Measurements from ENCODE around the gene TMPRSS9.

The TMPRSS9 gene

DNA sequence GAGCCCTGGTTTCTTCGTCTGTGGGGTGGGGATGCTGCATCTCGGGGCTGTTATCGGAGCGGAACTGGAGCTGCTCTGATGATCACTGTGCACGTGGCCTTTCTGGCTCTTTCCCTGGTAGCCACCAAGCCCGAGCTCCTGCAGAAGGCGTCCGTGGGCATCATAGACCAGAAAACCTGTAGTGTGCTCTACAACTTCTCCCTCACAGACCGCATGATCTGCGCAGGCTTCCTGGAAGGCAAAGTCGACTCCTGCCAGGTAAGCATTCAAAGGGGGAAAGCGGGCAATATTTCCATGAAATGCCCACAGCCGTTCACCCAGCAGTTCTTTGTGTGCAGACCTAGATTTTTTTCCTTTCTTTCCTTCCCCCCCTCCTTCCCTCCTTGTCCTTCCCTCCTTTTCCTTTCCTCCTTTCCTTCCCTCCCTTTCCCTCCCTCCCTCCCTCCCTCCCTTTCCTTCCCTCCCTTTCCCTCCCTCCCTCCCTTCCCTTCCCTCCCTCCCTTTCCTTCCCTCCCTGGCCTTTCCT lies 57.9 kb downstream of the TMPRSS9 start:
- no peak for ATAC-seq
- TF ChIP-seq TOX (CRISPR knock-in tag; IDR thresholded peaks at IDR 0.05; ENCODE audit: borderline replicate concordance) = no peak

DNA sequence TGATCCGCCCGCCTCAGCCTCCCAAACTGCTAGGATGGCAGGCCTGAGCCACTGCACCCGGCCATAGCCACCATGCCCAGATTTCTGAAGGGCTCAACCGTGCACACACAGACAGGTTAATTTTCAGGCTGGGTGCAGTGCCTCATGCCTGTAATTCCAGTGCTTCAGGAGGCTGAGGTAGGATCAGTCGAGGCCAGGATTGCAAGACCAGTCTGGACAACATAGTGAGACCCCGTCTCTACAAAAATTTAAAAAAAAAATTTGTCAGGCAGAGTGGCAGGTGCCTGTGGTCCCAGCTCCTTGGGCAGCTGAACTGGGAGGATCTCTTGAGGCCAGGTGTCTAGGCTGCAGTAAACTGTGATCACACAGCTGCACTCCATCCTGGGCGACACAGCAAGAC lies 59.7 kb downstream of the TMPRSS9 start:
- ATAC-seq = no peak
- TF ChIP-seq, protein P1, sequence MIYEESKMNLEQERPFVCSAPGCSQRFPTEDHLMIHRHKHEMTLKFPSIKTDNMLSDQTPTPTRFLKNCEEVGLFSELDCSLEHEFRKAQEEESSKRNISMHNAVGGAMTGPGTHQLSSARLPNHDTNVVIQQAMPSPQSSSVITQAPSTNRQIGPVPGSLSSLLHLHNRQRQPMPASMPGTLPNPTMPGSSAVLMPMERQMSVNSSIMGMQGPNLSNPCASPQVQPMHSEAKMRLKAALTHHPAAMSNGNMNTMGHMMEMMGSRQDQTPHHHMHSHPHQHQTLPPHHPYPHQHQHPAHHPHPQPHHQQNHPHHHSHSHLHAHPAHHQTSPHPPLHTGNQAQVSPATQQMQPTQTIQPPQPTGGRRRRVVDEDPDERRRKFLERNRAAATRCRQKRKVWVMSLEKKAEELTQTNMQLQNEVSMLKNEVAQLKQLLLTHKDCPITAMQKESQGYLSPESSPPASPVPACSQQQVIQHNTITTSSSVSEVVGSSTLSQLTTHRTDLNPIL (CRISPR knock-in tag; IDR thresholded peaks at IDR 0.05; ENCODE audit: low read depth) = no peak
- TF ChIP-seq, protein P2, sequence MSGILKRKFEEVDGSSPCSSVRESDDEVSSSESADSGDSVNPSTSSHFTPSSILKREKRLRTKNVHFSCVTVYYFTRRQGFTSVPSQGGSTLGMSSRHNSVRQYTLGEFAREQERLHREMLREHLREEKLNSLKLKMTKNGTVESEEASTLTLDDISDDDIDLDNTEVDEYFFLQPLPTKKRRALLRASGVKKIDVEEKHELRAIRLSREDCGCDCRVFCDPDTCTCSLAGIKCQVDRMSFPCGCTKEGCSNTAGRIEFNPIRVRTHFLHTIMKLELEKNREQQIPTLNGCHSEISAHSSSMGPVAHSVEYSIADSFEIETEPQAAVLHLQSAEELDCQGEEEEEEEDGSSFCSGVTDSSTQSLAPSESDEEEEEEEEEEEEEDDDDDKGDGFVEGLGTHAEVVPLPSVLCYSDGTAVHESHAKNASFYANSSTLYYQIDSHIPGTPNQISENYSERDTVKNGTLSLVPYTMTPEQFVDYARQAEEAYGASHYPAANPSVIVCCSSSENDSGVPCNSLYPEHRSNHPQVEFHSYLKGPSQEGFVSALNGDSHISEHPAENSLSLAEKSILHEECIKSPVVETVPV (CRISPR knock-in tag; IDR thresholded peaks at IDR 0.05) = no peak
- no peak for TF ChIP-seq TCF4 (CRISPR knock-in tag; IDR thresholded peaks at IDR 0.05; ENCODE audit: borderline replicate concordance)
- no peak for TF ChIP-seq ZFP3 (CRISPR knock-in tag; IDR thresholded peaks at IDR 0.05)
- TF ChIP-seq PPARA (CRISPR knock-in tag; IDR thresholded peaks at IDR 0.05; ENCODE audit: borderline replicate concordance) = no peak
- no peak for TF ChIP-seq GLIS3 (CRISPR knock-in tag; IDR thresholded peaks at IDR 0.05)
- no peak for TF ChIP-seq CSDC2 (CRISPR knock-in tag; IDR thresholded peaks at IDR 0.05)

DNA sequence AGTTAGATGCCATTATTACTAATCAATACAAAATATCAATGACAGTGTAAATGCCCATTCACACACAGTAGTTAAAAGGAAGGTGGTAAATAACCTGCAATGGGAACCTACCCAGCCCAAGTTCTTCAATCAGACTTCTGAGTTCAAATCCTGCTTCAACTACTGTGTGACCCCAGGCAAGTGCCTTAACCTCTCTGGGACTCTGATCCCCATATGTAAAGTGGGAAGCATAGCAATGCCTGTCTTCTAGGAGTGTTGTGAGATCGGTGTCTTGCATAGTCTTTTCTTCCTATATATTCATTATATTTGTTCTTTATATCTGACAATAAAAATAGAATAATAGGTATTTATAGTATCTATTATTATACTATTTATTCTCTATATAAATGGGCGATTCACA lies 60.4 kb downstream of the TMPRSS9 start:
- ATAC-seq = no peak
- no peak for TF ChIP-seq RARB (CRISPR knock-in tag; IDR thresholded peaks at IDR 0.05)

DNA sequence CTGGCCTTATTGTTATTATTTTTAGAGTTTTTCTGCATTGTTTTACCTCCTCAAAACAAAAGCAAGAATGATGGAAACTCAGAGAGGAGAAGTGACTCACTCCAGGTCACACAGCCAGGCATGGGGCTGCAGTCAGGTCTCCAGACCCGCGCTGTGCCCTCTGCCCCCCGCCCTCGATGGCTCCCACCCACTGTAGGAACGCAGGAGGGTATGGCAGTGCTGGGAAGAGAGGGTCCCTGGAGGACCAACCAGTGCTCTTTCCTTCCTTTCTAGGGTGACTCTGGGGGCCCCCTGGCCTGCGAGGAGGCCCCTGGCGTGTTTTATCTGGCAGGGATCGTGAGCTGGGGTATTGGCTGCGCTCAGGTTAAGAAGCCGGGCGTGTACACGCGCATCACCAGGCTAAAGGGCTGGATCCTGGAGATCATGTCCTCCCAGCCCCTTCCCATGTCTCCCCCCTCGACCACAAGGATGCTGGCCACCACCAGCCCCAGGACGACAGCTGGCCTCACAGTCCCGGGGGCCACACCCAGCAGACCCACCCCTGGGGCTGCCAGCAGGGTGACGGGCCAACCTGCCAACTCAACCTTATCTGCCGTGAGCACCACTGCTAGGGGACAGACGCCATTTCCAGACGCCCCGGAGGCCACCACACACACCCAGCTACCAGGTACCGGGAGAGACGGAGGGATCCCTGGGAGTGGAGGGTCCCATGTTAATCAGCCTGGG lies 61.7 kb downstream of the TMPRSS9 start:
- no peak for ATAC-seq

DNA sequence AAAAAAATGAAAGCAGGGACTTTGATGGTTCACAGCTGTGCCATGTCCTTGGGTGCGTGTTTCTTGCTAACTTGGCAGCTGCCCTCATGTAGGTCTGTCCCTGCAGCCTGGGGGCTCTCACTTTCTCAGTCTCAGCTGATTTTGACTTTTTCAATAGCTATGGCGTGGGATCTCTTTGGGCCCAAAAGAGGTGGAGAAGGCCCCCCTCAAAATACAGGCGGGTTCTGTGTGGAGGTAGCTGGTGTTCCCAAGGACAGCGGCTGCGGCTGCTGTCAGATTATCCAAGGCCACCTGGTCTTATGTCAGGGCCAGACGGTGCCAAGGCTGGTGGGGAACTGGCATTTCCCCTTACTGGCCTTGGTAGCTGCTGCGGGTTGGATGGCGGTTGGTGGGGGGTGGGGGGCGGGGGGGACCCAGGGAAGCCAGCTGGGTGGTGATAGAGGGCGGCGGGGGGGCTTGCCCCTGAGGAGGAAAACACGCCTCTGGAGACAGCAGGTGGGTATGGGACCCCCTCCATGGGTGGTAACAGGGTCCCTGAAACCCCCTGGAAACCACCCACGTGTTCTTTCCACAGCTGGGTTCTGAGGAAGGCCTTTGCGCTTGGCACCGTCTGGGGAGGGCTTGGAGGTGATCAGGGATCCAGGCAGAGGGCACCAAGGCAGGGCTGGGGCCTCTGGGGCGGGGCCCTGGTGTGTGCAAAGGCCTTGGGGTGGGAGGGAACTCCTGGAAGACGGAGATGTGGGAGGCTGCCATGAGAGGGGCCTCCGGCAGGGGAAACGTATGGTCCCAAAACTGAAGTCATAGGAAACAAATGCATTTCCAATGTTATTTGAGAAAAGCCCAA lies 63.2 kb downstream of the TMPRSS9 start:
- TF ChIP-seq, protein P3, sequence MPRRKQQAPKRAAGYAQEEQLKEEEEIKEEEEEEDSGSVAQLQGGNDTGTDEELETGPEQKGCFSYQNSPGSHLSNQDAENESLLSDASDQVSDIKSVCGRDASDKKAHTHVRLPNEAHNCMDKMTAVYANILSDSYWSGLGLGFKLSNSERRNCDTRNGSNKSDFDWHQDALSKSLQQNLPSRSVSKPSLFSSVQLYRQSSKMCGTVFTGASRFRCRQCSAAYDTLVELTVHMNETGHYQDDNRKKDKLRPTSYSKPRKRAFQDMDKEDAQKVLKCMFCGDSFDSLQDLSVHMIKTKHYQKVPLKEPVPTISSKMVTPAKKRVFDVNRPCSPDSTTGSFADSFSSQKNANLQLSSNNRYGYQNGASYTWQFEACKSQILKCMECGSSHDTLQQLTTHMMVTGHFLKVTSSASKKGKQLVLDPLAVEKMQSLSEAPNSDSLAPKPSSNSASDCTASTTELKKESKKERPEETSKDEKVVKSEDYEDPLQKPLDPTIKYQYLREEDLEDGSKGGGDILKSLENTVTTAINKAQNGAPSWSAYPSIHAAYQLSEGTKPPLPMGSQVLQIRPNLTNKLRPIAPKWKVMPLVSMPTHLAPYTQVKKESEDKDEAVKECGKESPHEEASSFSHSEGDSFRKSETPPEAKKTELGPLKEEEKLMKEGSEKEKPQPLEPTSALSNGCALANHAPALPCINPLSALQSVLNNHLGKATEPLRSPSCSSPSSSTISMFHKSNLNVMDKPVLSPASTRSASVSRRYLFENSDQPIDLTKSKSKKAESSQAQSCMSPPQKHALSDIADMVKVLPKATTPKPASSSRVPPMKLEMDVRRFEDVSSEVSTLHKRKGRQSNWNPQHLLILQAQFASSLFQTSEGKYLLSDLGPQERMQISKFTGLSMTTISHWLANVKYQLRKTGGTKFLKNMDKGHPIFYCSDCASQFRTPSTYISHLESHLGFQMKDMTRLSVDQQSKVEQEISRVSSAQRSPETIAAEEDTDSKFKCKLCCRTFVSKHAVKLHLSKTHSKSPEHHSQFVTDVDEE (CRISPR knock-in tag; IDR thresholded peaks at IDR 0.05) = no peak
- TF ChIP-seq ZNF70 (CRISPR knock-in tag; IDR thresholded peaks at IDR 0.05) (no peak), GLIS3 (CRISPR knock-in tag; IDR thresholded peaks at IDR 0.05) (no peak), RARB (CRISPR knock-in tag; IDR thresholded peaks at IDR 0.05) (no peak)
- ATAC-seq = no peak

More for the DNA sequence above, 61.7 kb downstream of the TMPRSS9 start:
- TF ChIP-seq ESRRG (CRISPR knock-in tag; IDR thresholded peaks at IDR 0.05) = no peak
- TF ChIP-seq, protein P1 (CRISPR knock-in tag; IDR thresholded peaks at IDR 0.05; ENCODE audit: low read depth) = no peak
- TF ChIP-seq, protein P2 (CRISPR knock-in tag; IDR thresholded peaks at IDR 0.05) = no peak
- TF ChIP-seq BACH2 (CRISPR knock-in tag; IDR thresholded peaks at IDR 0.05; ENCODE audit: borderline replicate concordance) = no peak
- no peak for TF ChIP-seq ZC3H10 (CRISPR knock-in tag; IDR thresholded peaks at IDR 0.05)
- TF ChIP-seq ISL1 (CRISPR knock-in tag; IDR thresholded peaks at IDR 0.05) = no peak
- no peak for TF ChIP-seq ZFP3 (CRISPR knock-in tag; IDR thresholded peaks at IDR 0.05)

Measured in SK-N-SH treated with all-trans-retinoic acid at 6 μM for 48 hours (cell line).